ENCODE measurements around the gene HSD17B1. TPM values are rescaled to one million over a fixed set of nuclear protein-coding genes. Genes with fewer than 3 reads are reported as not detected.

Gene HSD17B1
- total RNA-seq, 1 experiment from 2014 or later, result 2.3 TPM

DNA sequence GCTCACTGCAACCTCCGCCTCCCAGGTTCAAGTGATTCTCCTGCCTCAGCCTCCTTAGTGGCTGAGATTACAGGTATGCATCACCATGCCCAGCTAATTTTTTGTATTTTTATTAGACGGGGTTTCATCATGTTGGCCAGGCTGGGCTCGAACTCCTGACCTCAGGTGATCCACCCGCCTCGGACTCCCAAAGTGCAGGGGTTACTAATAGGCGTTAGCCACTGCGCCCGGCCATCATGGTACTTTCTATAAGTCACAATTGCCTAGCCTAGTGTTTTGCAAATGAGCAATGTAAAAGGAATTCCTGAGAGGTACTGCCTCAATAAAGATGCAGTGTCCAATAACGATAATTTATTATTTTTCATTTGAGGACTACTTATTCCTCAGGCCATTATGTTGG, 38.7 kb downstream of the HSD17B1 start:
- no peak overlapping the region for H3K4me3 ChIP-seq (ENCODE audit: low read depth, low read length)
- H3K9me3 Mint-ChIP-seq (ENCODE audit: unreplicated experiment), result no peaks in the 10 kb centered on the region
- no peaks in the 10 kb centered on the region for H3K4me1 Mint-ChIP-seq (ENCODE audit: low read depth, unreplicated experiment)
- TF ChIP-seq, protein P1, sequence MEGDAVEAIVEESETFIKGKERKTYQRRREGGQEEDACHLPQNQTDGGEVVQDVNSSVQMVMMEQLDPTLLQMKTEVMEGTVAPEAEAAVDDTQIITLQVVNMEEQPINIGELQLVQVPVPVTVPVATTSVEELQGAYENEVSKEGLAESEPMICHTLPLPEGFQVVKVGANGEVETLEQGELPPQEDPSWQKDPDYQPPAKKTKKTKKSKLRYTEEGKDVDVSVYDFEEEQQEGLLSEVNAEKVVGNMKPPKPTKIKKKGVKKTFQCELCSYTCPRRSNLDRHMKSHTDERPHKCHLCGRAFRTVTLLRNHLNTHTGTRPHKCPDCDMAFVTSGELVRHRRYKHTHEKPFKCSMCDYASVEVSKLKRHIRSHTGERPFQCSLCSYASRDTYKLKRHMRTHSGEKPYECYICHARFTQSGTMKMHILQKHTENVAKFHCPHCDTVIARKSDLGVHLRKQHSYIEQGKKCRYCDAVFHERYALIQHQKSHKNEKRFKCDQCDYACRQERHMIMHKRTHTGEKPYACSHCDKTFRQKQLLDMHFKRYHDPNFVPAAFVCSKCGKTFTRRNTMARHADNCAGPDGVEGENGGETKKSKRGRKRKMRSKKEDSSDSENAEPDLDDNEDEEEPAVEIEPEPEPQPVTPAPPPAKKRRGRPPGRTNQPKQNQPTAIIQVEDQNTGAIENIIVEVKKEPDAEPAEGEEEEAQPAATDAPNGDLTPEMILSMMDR (IDR thresholded peaks at IDR 0.05; ENCODE audit: insufficient read depth in 1 of 2, low read depth in 1 of 2, low read length in 1 of 2, severe bottlenecking in 1 of 2, unreplicated experiment in 1 of 2), result no peak
- ChIA-PET POLR2A (no interaction called here), CTCF (no interaction called here)
- H3K9me3 ChIP-seq, result no peaks in the 10 kb centered on the region
- intact Hi-C loops (cut with micrococcal nuclease; ENCODE audit: unreplicated experiment), result no loop called here
- no peak for DNase-seq
- H3K27me3 ChIP-seq (replicated peaks; ENCODE audit: control insufficient read depth, insufficient read depth, low read length), result no peaks in the 10 kb centered on the region
- H3K36me3 Mint-ChIP-seq (ENCODE audit: insufficient read depth, unreplicated experiment), result peaks cover 51% of the 10 kb centered on the region
- H3K36me3 ChIP-seq (ENCODE audit: control insufficient read depth, insufficient read depth, low read length), result no peaks in the 10 kb centered on the region
- H3K4me1 ChIP-seq, result no peaks in the 10 kb centered on the region
- no TSS peak for BruUV-seq (replicated peaks)
- H3K4me3 Mint-ChIP-seq (ENCODE audit: unreplicated experiment), result no peak overlapping the region
- H3K27me3 Mint-ChIP-seq (ENCODE audit: insufficient read depth, unreplicated experiment), result no peaks in the 10 kb centered on the region
- H3K27ac Mint-ChIP-seq (ENCODE audit: unreplicated experiment), result no peak overlapping the region

DNA sequence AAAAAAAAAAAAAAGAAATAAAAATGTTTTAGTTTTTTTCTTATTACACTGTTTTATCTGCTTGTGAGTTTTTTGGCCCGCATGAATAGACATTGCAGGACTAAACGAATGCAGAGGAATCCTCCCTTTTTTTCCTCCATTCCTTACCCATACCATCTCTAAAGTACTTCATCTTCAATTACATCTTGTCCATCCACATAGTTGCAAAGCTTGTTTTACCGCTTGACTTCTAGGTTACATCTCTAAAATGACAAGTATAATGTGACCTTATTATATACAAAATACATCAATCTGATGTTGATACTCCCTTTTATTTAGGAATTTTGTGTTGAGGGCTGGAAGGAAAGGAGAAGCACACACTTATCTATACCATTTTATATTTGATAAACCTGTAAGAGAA, 43.7 kb downstream of the HSD17B1 start:
- Mint-ChIP-seq H3K9me3 (ENCODE audit: unreplicated experiment) (no peaks in the 10 kb centered on the region), H3K4me1 (ENCODE audit: low read depth, unreplicated experiment) (no peaks in the 10 kb centered on the region), H3K27me3 (ENCODE audit: insufficient read depth, unreplicated experiment) (no peaks in the 10 kb centered on the region), H3K27ac (ENCODE audit: unreplicated experiment) (no peak overlapping the region), H3K4me3 (ENCODE audit: unreplicated experiment) (no peak overlapping the region), H3K36me3 (ENCODE audit: insufficient read depth, unreplicated experiment) (peaks cover 30% of the 10 kb centered on the region)
- ChIA-PET POLR2A (no interaction called here), CTCF (interaction anchor here (0.7 kb wide), 1 partner anchor 18 kb away, joined by 5 read pairs; no protein-coding TSS in a partner anchor)
- BruUV-seq (replicated peaks), result no TSS peak
- no peaks in the 10 kb centered on the region for H3K27me3 ChIP-seq (replicated peaks; ENCODE audit: control insufficient read depth, insufficient read depth, low read length)
- DNase-seq, result no peak
- H3K36me3 ChIP-seq (ENCODE audit: control insufficient read depth, insufficient read depth, low read length), result no peaks in the 10 kb centered on the region
- TF ChIP-seq, protein P1 (IDR thresholded peaks at IDR 0.05; ENCODE audit: insufficient read depth in 1 of 2, low read depth in 1 of 2, low read length in 1 of 2, severe bottlenecking in 1 of 2, unreplicated experiment in 1 of 2), result no peak
- no peak overlapping the region for H3K4me3 ChIP-seq (ENCODE audit: low read depth, low read length)
- intact Hi-C loops (cut with micrococcal nuclease; ENCODE audit: unreplicated experiment), result no loop called here
- no peaks in the 10 kb centered on the region for H3K4me1 ChIP-seq
- no peaks in the 10 kb centered on the region for H3K9me3 ChIP-seq

DNA sequence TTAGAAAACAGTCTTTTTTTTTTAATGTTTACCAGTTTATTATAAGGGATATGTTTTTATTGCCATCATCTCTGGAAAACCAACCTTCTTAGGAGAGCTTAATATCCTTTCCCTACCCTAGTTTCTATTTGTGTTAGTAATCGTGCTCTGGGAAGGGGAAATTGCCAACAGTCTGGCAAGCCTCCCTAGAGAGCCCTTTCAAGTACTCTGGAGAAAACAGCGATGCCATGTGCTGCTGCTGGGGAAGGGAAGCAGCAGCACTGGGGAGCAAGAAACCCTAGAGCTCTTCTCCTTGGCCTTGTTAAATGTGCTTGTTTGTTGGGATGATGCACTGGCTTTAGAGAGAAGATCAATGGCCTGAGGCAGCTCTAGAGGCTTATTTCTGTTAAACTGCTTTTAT, 46.2 kb downstream of the HSD17B1 start:
- no peak overlapping the region for H3K27ac Mint-ChIP-seq (ENCODE audit: unreplicated experiment)

More for the DNA sequence above, 46.2 kb downstream of the HSD17B1 start:
- Histone ChIP-seq H3K27me3 (replicated peaks; ENCODE audit: control insufficient read depth, insufficient read depth, low read length) (no peaks in the 10 kb centered on the region), H3K36me3 (ENCODE audit: control insufficient read depth, insufficient read depth, low read length) (no peaks in the 10 kb centered on the region), H3K4me3 (ENCODE audit: low read depth, low read length) (no peak overlapping the region), H3K4me1 (no peaks in the 10 kb centered on the region), H3K9me3 (no peaks in the 10 kb centered on the region)
- CTCF ChIA-PET, result interaction anchor here (0.7 kb wide), 1 partner anchor 445 kb away, joined by 3 read pairs; no protein-coding TSS in a partner anchor
- Mint-ChIP-seq H3K27me3 (ENCODE audit: insufficient read depth, unreplicated experiment) (no peaks in the 10 kb centered on the region), H3K9me3 (ENCODE audit: unreplicated experiment) (no peaks in the 10 kb centered on the region), H3K4me1 (ENCODE audit: low read depth, unreplicated experiment) (no peaks in the 10 kb centered on the region), H3K36me3 (ENCODE audit: insufficient read depth, unreplicated experiment) (peaks cover 29% of the 10 kb centered on the region), H3K4me3 (ENCODE audit: unreplicated experiment) (no peak overlapping the region)
- POLR2A ChIA-PET, result no interaction called here
- TF ChIP-seq, protein P1 (IDR thresholded peaks at IDR 0.05; ENCODE audit: insufficient read depth in 1 of 2, low read depth in 1 of 2, low read length in 1 of 2, severe bottlenecking in 1 of 2, unreplicated experiment in 1 of 2), result no peak
- DNase-seq, result no peak
- no TSS peak for BruUV-seq (replicated peaks)
- intact Hi-C loops (cut with micrococcal nuclease; ENCODE audit: unreplicated experiment), result no loop called here
